ENCODE results near the gene PARL. TPM values are rescaled to one million over a fixed set of nuclear protein-coding genes. Genes with fewer than 3 reads are reported as not detected.

The PARL gene
- total and polyA plus RNA-seq, 2 donors (not counting 3 experiments of a cell fraction or from before 2014, with no cell fraction given) = 38.8 to 48.1 TPM

- H3K27ac ChIP-seq (ENCODE audit: insufficient read depth, low read depth, low read length) = no peak overlapping the region
- no peaks in the 10 kb centered on the region for H3K27me3 ChIP-seq (ENCODE audit: control insufficient read depth in 2 of 2, insufficient read depth in 2 of 2, low read length in 2 of 2)
- no peaks in the 10 kb centered on the region for H3K9me3 ChIP-seq (replicated peaks; ENCODE audit: control insufficient read depth, insufficient read depth, low read length)
- intact Hi-C loops (cut with micrococcal nuclease) (no loop called here), dilution Hi-C loops (cut with MboI; ENCODE audit: extremely low pct_ligation_motif_present, low sequenced_read_pairs) (no loop called here)
- ChIA-PET POLR2A (no interaction called here), CTCF (no interaction called here)
- H4K20me1 ChIP-seq (replicated peaks; ENCODE audit: control insufficient read depth, extremely low read depth, insufficient read depth, low read length) = no peaks in the 10 kb centered on the region
- no peak overlapping the region for H3K9ac ChIP-seq (replicated peaks; ENCODE audit: extremely low read depth, insufficient read depth, low read length)
- DNase-seq (ENCODE audit: low read depth, low spot score) (no peak), FAIRE-seq (no peak)
- no peaks in the 10 kb centered on the region for H3K79me2 ChIP-seq (ENCODE audit: control insufficient read depth, insufficient read depth, low read length)
- no TSS peak for BruUV-seq (replicated peaks)
- no peak overlapping the region for H3K4me3 ChIP-seq (replicated peaks in 1 of 3; ENCODE audit: insufficient read depth in 1 of 3, low read depth in 1 of 3, low read length in 3 of 3)
- no peak overlapping the region for H2AFZ ChIP-seq (ENCODE audit: low read depth, low read length)
- peaks cover 33 to 58% of the 10 kb centered on the region in 2 experiments for H3K36me3 ChIP-seq (ENCODE audit: control insufficient read depth in 2 of 2, extremely low read depth in 1 of 2, insufficient read depth in 2 of 2, low read length in 2 of 2)
- H3K4me1 ChIP-seq (ENCODE audit: control insufficient read depth, extremely low read depth, insufficient read depth, low read length) = no peaks in the 10 kb centered on the region
- no peaks in the 10 kb centered on the region for H3K9me1 ChIP-seq (replicated peaks; ENCODE audit: control insufficient read depth, extremely low read depth, insufficient read depth, low read length)
- TF ChIP-seq GATA2 (IDR thresholded peaks at IDR 0.05; ENCODE audit: insufficient read depth, insufficient read length, low read depth, low read length) = no peak
- no peak for TF ChIP-seq FOS (IDR thresholded peaks at IDR 0.05; ENCODE audit: borderline replicate concordance, insufficient read depth, low read length)
- no peak for TF ChIP-seq MAX (IDR thresholded peaks at IDR 0.05; ENCODE audit: insufficient read depth, insufficient read length)
- no peak for TF ChIP-seq CTCF (IDR thresholded peaks at IDR 0.05; ENCODE audit: extremely low read depth in 1 of 2, insufficient read depth in 1 of 2, low read depth in 1 of 2, low read length in 2 of 2)
- TF ChIP-seq MYC (IDR thresholded peaks at IDR 0.05; ENCODE audit: low read depth, low read length) = no peak
- TF ChIP-seq POLR2A (IDR thresholded peaks at IDR 0.05; ENCODE audit: low read depth, low read length) = no peak
- H3K4me2 ChIP-seq (ENCODE audit: insufficient read depth, low read length) = no peak overlapping the region
Measured at GRCh38 chr3:183807881-183808280, 76.8 kb downstream of the PARL start.

GRCh38 chr3:183807209-183807728 is 77.4 kb downstream of the PARL start:
- H3K9me1 ChIP-seq (replicated peaks; ENCODE audit: control insufficient read depth, extremely low read depth, insufficient read depth, low read length) = no peaks in the 10 kb centered on the region
- intact Hi-C loops (cut with micrococcal nuclease) = no loop called here
- H3K4me3 ChIP-seq (replicated peaks in 1 of 3; ENCODE audit: insufficient read depth in 1 of 3, low read depth in 1 of 3, low read length in 3 of 3) = no peak overlapping the region
- H3K36me3 ChIP-seq (ENCODE audit: control insufficient read depth in 2 of 2, extremely low read depth in 1 of 2, insufficient read depth in 2 of 2, low read length in 2 of 2) = peaks cover 35 to 60% of the 10 kb centered on the region in 2 experiments
- H2AFZ ChIP-seq (ENCODE audit: low read depth, low read length) = no peak overlapping the region
- H3K4me2 ChIP-seq (ENCODE audit: insufficient read depth, low read length) = no peak overlapping the region
- TF ChIP-seq GATA2 (IDR thresholded peaks at IDR 0.05; ENCODE audit: insufficient read depth, insufficient read length, low read depth, low read length) (no peak), MYC (IDR thresholded peaks at IDR 0.05; ENCODE audit: low read depth, low read length) (no peak), MAX (IDR thresholded peaks at IDR 0.05; ENCODE audit: insufficient read depth, insufficient read length) (no peak), FOS (IDR thresholded peaks at IDR 0.05; ENCODE audit: borderline replicate concordance, insufficient read depth, low read length) (no peak), CTCF (IDR thresholded peaks at IDR 0.05; ENCODE audit: extremely low read depth in 1 of 2, insufficient read depth in 1 of 2, low read depth in 1 of 2, low read length in 2 of 2) (no peak), JUN (IDR thresholded peaks at IDR 0.05; ENCODE audit: borderline replicate concordance, insufficient read depth, insufficient read length, low read depth) (no peak), EZH2 (IDR thresholded peaks at IDR 0.05; ENCODE audit: borderline replicate concordance, low read depth, low read length, severe bottlenecking) (no peak), POLR2AphosphoS5 (IDR thresholded peaks at IDR 0.05; ENCODE audit: insufficient read depth, low read depth, low read length) (no peak), POLR2A (IDR thresholded peaks at IDR 0.05; ENCODE audit: low read depth, low read length) (no peak)
- H3K9ac ChIP-seq (replicated peaks; ENCODE audit: extremely low read depth, insufficient read depth, low read length) = no peak overlapping the region
- BruUV-seq (replicated peaks) = no TSS peak
- no peaks in the 10 kb centered on the region for H3K9me3 ChIP-seq (replicated peaks; ENCODE audit: control insufficient read depth, insufficient read depth, low read length)
- no peak for DNase-seq (ENCODE audit: low read depth, low spot score)
- H3K27me3 ChIP-seq (ENCODE audit: control insufficient read depth in 2 of 2, insufficient read depth in 2 of 2, low read length in 2 of 2) = no peaks in the 10 kb centered on the region
- no peak overlapping the region for H3K27ac ChIP-seq (ENCODE audit: insufficient read depth, low read depth, low read length)
- dilution Hi-C loops (cut with MboI; ENCODE audit: extremely low pct_ligation_motif_present, low sequenced_read_pairs) = no loop called here
- no peaks in the 10 kb centered on the region for H3K4me1 ChIP-seq (ENCODE audit: control insufficient read depth, extremely low read depth, insufficient read depth, low read length)
- FAIRE-seq = no peak
- CTCF ChIA-PET = no interaction called here
- H3K79me2 ChIP-seq (ENCODE audit: control insufficient read depth, insufficient read depth, low read length) = no peaks in the 10 kb centered on the region
- no peaks in the 10 kb centered on the region for H4K20me1 ChIP-seq (replicated peaks; ENCODE audit: control insufficient read depth, extremely low read depth, insufficient read depth, low read length)
- POLR2A ChIA-PET = no interaction called here

All from endothelial cell of umbilical vein (primary cell).